Endothelial cell of umbilical vein (primary cell): ENCODE data around the gene TLCD3B. TPM values are rescaled to one million over a fixed set of nuclear protein-coding genes. Genes with fewer than 3 reads are reported as not detected.

Source experiments
- BruUV-seq: library from RNA; stranded (reverse); fragments of 400-500 nt; replicated peaks from 2 replicates; lab custom pipeline; 2021; lab: Mats Ljungman, UMichigan
- CTCF ChIA-PET: fragments of 300-600, 350-600 bp; sonication (Branson Sonifier 250); formaldehyde crosslinking; loops from one replicate; lab custom pipeline; 2021; ENCODE audit warnings: antibody characterized with exemption, inconsistent platforms; lab: Charles Lee
- POLR2A ChIA-PET: fragments of 300-600, 350-600 bp; sonication (Branson Sonifier 250); formaldehyde crosslinking; loops from one replicate; lab custom pipeline; 2021; ENCODE audit warnings: antibody characterized with exemption, inconsistent platforms; lab: Charles Lee
- DNase-seq: peaks from one replicate; pipeline ENCODE4 v3.0.0-alpha.2; 2011; ENCODE audit warnings: low read depth, low spot score
- FAIRE-seq: peaks from 2 replicates; lab custom pipeline; 2011; peaks lifted over from hg19 to GRCh38; lab: Jason Lieb, UNC
- H2AFZ ChIP-seq: 2 replicates; pipeline ENCODE4 v1.6.0; 2012; ENCODE audit warnings: low read depth, low read length, control low read depth, inconsistent platforms
- H3K27ac ChIP-seq: 2 replicates; pipeline ENCODE4 v1.5.1; 2011; ENCODE audit warnings: low read depth, mild to moderate bottlenecking, control low read depth, low read length, moderate library complexity; ENCODE audit not compliant: insufficient read depth
- H3K27me3 ChIP-seq, 2 experiments: 2 replicates each; pipeline versions ENCODE4 v1.6.0 to v1.6.1; 2011; ENCODE audit warnings: low read length in 2 of 2, mixed read lengths in 1 of 2; ENCODE audit not compliant: control insufficient read depth in 2 of 2, insufficient read depth in 2 of 2
- H3K36me3 ChIP-seq, 2 experiments: 2 replicates in 1 of 2; 3 replicates in 1 of 2; pipeline ENCODE4 v1.5.1; 2011; ENCODE audit warnings: low read length in 2 of 2, mild to moderate bottlenecking in 1 of 2, moderate library complexity in 1 of 2; ENCODE audit not compliant: control insufficient read depth in 2 of 2, insufficient read depth in 2 of 2; ENCODE audit errors: extremely low read depth in 1 of 2
- H3K4me1 ChIP-seq: 3 replicates; pipeline ENCODE4 v1.5.1; 2011; ENCODE audit warnings: mild to moderate bottlenecking, low read length; ENCODE audit not compliant: control insufficient read depth, insufficient read depth; ENCODE audit errors: extremely low read depth
- H3K4me2 ChIP-seq: 2 replicates; pipeline ENCODE4 v1.6.1; 2011; ENCODE audit warnings: low read length, control low read depth, mixed read lengths; ENCODE audit not compliant: insufficient read depth
- H3K4me3 ChIP-seq, 3 experiments: fragments of 200-600 bp in 1 of 3; sonication (generic), shearing (Covaris generic) in 1 of 3; replicated peaks in 1 of 3; 2 replicates each; pipeline ENCODE4 v1.5.1; 2011 to 2016; ENCODE audit warnings: control low read depth in 3 of 3, low read length in 3 of 3, mild to moderate bottlenecking in 2 of 3, inconsistent platforms in 1 of 3, low read depth in 1 of 3, moderate library complexity in 1 of 3; ENCODE audit not compliant: insufficient read depth in 1 of 3
- H3K79me2 ChIP-seq: 2 replicates; pipeline ENCODE4 v1.6.0; 2012; ENCODE audit warnings: low read length, inconsistent platforms; ENCODE audit not compliant: control insufficient read depth, insufficient read depth
- H3K9ac ChIP-seq: replicated peaks from 2 replicates; pipeline ENCODE3; 2011; ENCODE audit warnings: low read length, control low read depth; ENCODE audit not compliant: insufficient read depth; ENCODE audit errors: extremely low read depth
- H3K9me1 ChIP-seq: replicated peaks from 3 replicates; pipeline ENCODE4 v1.6.0; 2011; ENCODE audit warnings: mild to moderate bottlenecking, low read length; ENCODE audit not compliant: control insufficient read depth, insufficient read depth; ENCODE audit errors: extremely low read depth
- H3K9me3 ChIP-seq: replicated peaks from 2 replicates; pipeline ENCODE4 v1.5.1; 2012; ENCODE audit warnings: low read length, inconsistent platforms; ENCODE audit not compliant: control insufficient read depth, insufficient read depth
- H4K20me1 ChIP-seq: replicated peaks from 2 replicates; pipeline ENCODE3; 2011; ENCODE audit warnings: mild to moderate bottlenecking, low read length; ENCODE audit not compliant: control insufficient read depth, insufficient read depth; ENCODE audit errors: extremely low read depth
- CTCF ChIP-seq, 2 donors: IDR thresholded peaks; 1 replicate in 1 of 2; 2 replicates in 1 of 2; pipeline ENCODE4 v1.5.1; 2011; ENCODE audit warnings: low read length in 2 of 2, mild to moderate bottlenecking in 2 of 2, moderate library complexity in 2 of 2, control low read depth in 1 of 2, inconsistent platforms in 1 of 2, low read depth in 1 of 2; ENCODE audit not compliant: insufficient read depth in 1 of 2; ENCODE audit errors: extremely low read depth in 1 of 2
- EZH2 ChIP-seq: IDR thresholded peaks from 2 replicates; pipeline ENCODE4 v1.6.1; 2012; ENCODE audit warnings: borderline replicate concordance, low read depth, mild to moderate bottlenecking, moderate library complexity, low read length, inconsistent platforms; ENCODE audit not compliant: severe bottlenecking
- FOS ChIP-seq: IDR thresholded peaks from 2 replicates; pipeline ENCODE4 v1.6.1; 2011; ENCODE audit warnings: mild to moderate bottlenecking, low read length, moderate library complexity, borderline replicate concordance; ENCODE audit not compliant: insufficient read depth
- GATA2 ChIP-seq: IDR thresholded peaks from 2 replicates; pipeline ENCODE4 v1.7.0; 2011; ENCODE audit warnings: low read depth, mild to moderate bottlenecking, moderate library complexity, mixed read lengths, low read length; ENCODE audit not compliant: insufficient read length, insufficient read depth
- JUN ChIP-seq: IDR thresholded peaks from 2 replicates; pipeline ENCODE4 v1.6.1; 2011; ENCODE audit warnings: borderline replicate concordance, low read depth; ENCODE audit not compliant: insufficient read length, insufficient read depth
- MAX ChIP-seq: IDR thresholded peaks from 2 replicates; pipeline ENCODE4 v1.6.1; 2011; ENCODE audit not compliant: insufficient read depth, insufficient read length
- MYC ChIP-seq: IDR thresholded peaks from one replicate; pipeline ENCODE4 v1.6.1; 2011; ENCODE audit warnings: mild to moderate bottlenecking, low read depth, low read length
- POLR2A ChIP-seq: IDR thresholded peaks from 2 replicates; pipeline ENCODE4 v1.6.1; 2012; ENCODE audit warnings: low read depth, mild to moderate bottlenecking, control low read depth, low read length
- POLR2AphosphoS5 ChIP-seq: IDR thresholded peaks from 2 replicates; pipeline ENCODE4 v1.6.1; 2012; ENCODE audit warnings: low read depth, mild to moderate bottlenecking, control low read depth, low read length, moderate library complexity; ENCODE audit not compliant: insufficient read depth
- dilution Hi-C: fragments of 300-500 bp; cut with MboI; formaldehyde crosslinking; loops from one replicate; pipeline ENCODE4 v1.15.0; 2019; ENCODE audit warnings: low sequenced_read_pairs; ENCODE audit not compliant: extremely low pct_ligation_motif_present
- intact Hi-C: fragments of 100-400 bp; cut with micrococcal nuclease; formaldehyde crosslinking; loops from one replicate; pipeline ENCODE4 v1.10.0; 2022
- polyA plus RNA-seq, 4 experiments: library from polyadenylated mRNA; depleted of rRNA in 3 of 4; stranded (reverse) in 3 of 4; unstranded in 1 of 4; fragments of >200 nt; gene quantifications; 2 replicates each; pipeline versions ENCODE4 v1.2.1 to v1.2.3, GENCODE V29; 2011 to 2012; ENCODE audit warnings: missing spikeins in 1 of 4
- total RNA-seq: library from RNA; stranded (reverse); gene quantifications from 2 replicates; pipeline ENCODE4 v1.2.3, GENCODE V29; 2021

TLCD3B gene
- total and polyA plus RNA-seq, 2 donors (not counting 3 experiments of a cell fraction or from before 2014, with no cell fraction given) = 0.37 to 0.86 TPM

- dilution Hi-C loops = no loop called here
- ChIA-PET POLR2A (interaction anchor here (0.5 kb wide), 1 partner anchor 1355 kb away, joined by 3 read pairs; no protein-coding TSS in a partner anchor), CTCF (interaction anchor here (1.1 to 2.8 kb wide), 10 partner anchors 14 to 275 kb away, joined by 3 to 14 read pairs (median 4); partner anchors contain the start of genes INO80E and TMEM219)
- no peaks in the 10 kb centered on the region for H3K9me3 ChIP-seq
- H4K20me1 ChIP-seq = no peaks in the 10 kb centered on the region
- peaks cover 47% of the 10 kb centered on the region for H3K4me1 ChIP-seq
- intact Hi-C loops = loop anchor here (5.0 kb wide), 1 partner anchor 184 kb away; the partner anchor contains the start of gene KIF22
- H3K4me2 ChIP-seq = peak overlapping the region; percentile 98
- peaks cover 26 to 33% of the 10 kb centered on the region in 2 experiments for H3K36me3 ChIP-seq
- peaks cover 65% of the 10 kb centered on the region for H3K79me2 ChIP-seq
- no peaks in the 10 kb centered on the region for H3K9me1 ChIP-seq
- DNase-seq (peak; percentile 70), FAIRE-seq (peak; percentile 38)
- H3K27ac ChIP-seq = peak overlapping the region; percentile 81
- H2AFZ ChIP-seq = no peak overlapping the region
- peak overlapping the region; percentile 93 for H3K9ac ChIP-seq
- TF ChIP-seq EZH2 = no peak
- no peak for TF ChIP-seq POLR2AphosphoS5
- TF ChIP-seq POLR2A = no peak
- TF ChIP-seq GATA2 = no peak
- no peak for TF ChIP-seq FOS
- TF ChIP-seq MYC = no peak
- no peak for TF ChIP-seq JUN
- no peak for TF ChIP-seq CTCF (IDR thresholded peaks at IDR 0.05; ENCODE audit: extremely low read depth in 1 of 2, insufficient read depth in 1 of 2, low read depth in 1 of 2, low read length in 2 of 2)
- no peak for TF ChIP-seq MAX
- H3K27me3 ChIP-seq = no peaks in the 10 kb centered on the region
- H3K4me3 ChIP-seq = peak overlapping the region; percentile 79 to 95 (median 94)
- BruUV-seq = no TSS peak
These were observed 55.1 kb downstream of the TLCD3B start for GRCh38 chr16:29975811-29976511.
